Measurements from ENCODE around the gene VPS29.
A peak's percentile ranks its signal among the peaks of the same experiment; 100 is the strongest.
"Not testable (repeated sequence)": the region's sequence is repeated elsewhere in the genome, so short reads cannot be mapped to it uniquely, and the experiment has no call there.

VPS29 gene

GRCh38 chr12:110501752-110502738 is at the start of gene VPS29, which contains the start of gene RAD9B:
TSS of gene VPS29 (minus strand) at chr12:110502111. CDS start at chr12:110502051, 60 bp downstream.
TSS of gene RAD9B (plus strand) at chr12:110502331. CDS start at chr12:110502338, 7 bp downstream.
- DNase-seq (ENCODE audit: low read depth, low spot score) = peak; percentile 97

GRCh38 chr12:110550981-110551380 is 49.1 kb upstream of the VPS29 start:
- DNase-seq (ENCODE audit: low read depth, low spot score) = no peak

GRCh38 chr12:110549716-110550115 is 47.8 kb upstream of the VPS29 start:
- no peak for DNase-seq (ENCODE audit: low read depth, low spot score)

GRCh38 chr12:110548678-110549077 is 46.8 kb upstream of the VPS29 start:
- DNase-seq (ENCODE audit: low read depth, low spot score) = no peak

- DNase-seq (ENCODE audit: low read depth, low spot score) = no peak
Observed at GRCh38 chr12:110547090-110547489, 45.2 kb upstream of the VPS29 start.

- DNase-seq (ENCODE audit: low read depth, low spot score) = no peak
Observed at GRCh38 chr12:110546339-110546738, 44.4 kb upstream of the VPS29 start.

GRCh38 chr12:110545812-110546211 is 43.9 kb upstream of the VPS29 start:
- no peak for DNase-seq (ENCODE audit: low read depth, low spot score)

GRCh38 chr12:110545259-110545658 is 43.3 kb upstream of the VPS29 start:
- not testable (repeated sequence) for DNase-seq (ENCODE audit: low read depth, low spot score)

GRCh38 chr12:110543965-110544364 is 42.1 kb upstream of the VPS29 start:
- DNase-seq (ENCODE audit: low read depth, low spot score) = no peak

- no peak for DNase-seq (ENCODE audit: low read depth, low spot score)
Observed at GRCh38 chr12:110543252-110543959, 41.5 kb upstream of the VPS29 start.

- no peak for DNase-seq (ENCODE audit: low read depth, low spot score)
Observed at GRCh38 chr12:110540048-110540447, 38.1 kb upstream of the VPS29 start.

GRCh38 chr12:110538869-110539622 is 37.1 kb upstream of the VPS29 start:
- no peak for DNase-seq (ENCODE audit: low read depth, low spot score)

- DNase-seq (ENCODE audit: low read depth, low spot score) = no peak
Observed at GRCh38 chr12:110537605-110538409, 35.9 kb upstream of the VPS29 start.

- no peak for DNase-seq (ENCODE audit: low read depth, low spot score)
Observed at GRCh38 chr12:110536834-110537604, 35.1 kb upstream of the VPS29 start.

GRCh38 chr12:110534811-110535210 is 32.9 kb upstream of the VPS29 start:
- DNase-seq (ENCODE audit: low read depth, low spot score) = no peak

- DNase-seq (ENCODE audit: low read depth, low spot score) = no peak
Observed at GRCh38 chr12:110533607-110534006, 31.7 kb upstream of the VPS29 start.

- DNase-seq (ENCODE audit: low read depth, low spot score) = no peak
Observed at GRCh38 chr12:110532644-110533043, 30.7 kb upstream of the VPS29 start.

GRCh38 chr12:110531741-110532333 is 29.9 kb upstream of the VPS29 start:
- DNase-seq (ENCODE audit: low read depth, low spot score) = no peak

- no peak for DNase-seq (ENCODE audit: low read depth, low spot score)
Observed at GRCh38 chr12:110530511-110530910, 28.6 kb upstream of the VPS29 start.
